K562 (cell line): ENCODE measurements around the gene SPI1. TPM values are rescaled to one million over a fixed set of nuclear protein-coding genes. Genes with fewer than 3 reads are reported as not detected.

Experiments used
- ARHGAP35 ChIP-seq: fragments of 450-650 bp; IDR thresholded peaks from 2 replicates; pipeline ENCODE4 v1.6.1; 2018; ENCODE audit not compliant: partially characterized antibody
- ARID2 ChIP-seq: fragments of 450-650 bp; IDR thresholded peaks from 2 replicates; pipeline ENCODE4 v1.6.1; 2017; ENCODE audit warnings: antibody characterized with exemption, mild to moderate bottlenecking
- BDP1 ChIP-seq: IDR thresholded peaks from 3 replicates; pipeline ENCODE4 v1.6.1; 2011; ENCODE audit not compliant: insufficient read length, insufficient read depth
- BHLHE40 ChIP-seq: IDR thresholded peaks from 2 replicates; pipeline ENCODE4 v1.6.1; 2011; ENCODE audit warnings: low read length, improper control_type of control experiment
- CEBPZ ChIP-seq: fragments of 150-350 bp; IDR thresholded peaks from 2 replicates; pipeline ENCODE4 v1.6.1; 2014; ENCODE audit warnings: low read depth, mild to moderate bottlenecking, low read length, borderline replicate concordance
- CREM ChIP-seq: IDR thresholded peaks from 2 replicates; pipeline ENCODE4 v1.6.1; 2014; ENCODE audit warnings: antibody characterized with exemption, low read depth
- CTCF ChIP-seq, 3 experiments: IDR thresholded peaks in 2 of 3; conservative IDR thresholded peaks in 1 of 3; 2 replicates each; pipeline ENCODE4 v1.5.1; 2011 to 2012; ENCODE audit warnings: low read length in 3 of 3, mild to moderate bottlenecking in 3 of 3, control low read depth in 2 of 3, improper control_type of control experiment in 1 of 3, inconsistent platforms in 1 of 3, low read depth in 1 of 3, mixed read lengths in 1 of 3, moderate library complexity in 1 of 3; ENCODE audit not compliant: insufficient read depth in 2 of 3
- DEAF1 ChIP-seq: fragments of 450-650 bp; formaldehyde crosslinking; IDR thresholded peaks from 2 replicates; pipeline ENCODE4 v1.4.0; 2020; ENCODE audit warnings: mild to moderate bottlenecking, moderate library complexity
- HIVEP1 ChIP-seq: fragments of 250-450 bp; sonication (Bioruptor Pico); IDR thresholded peaks from 2 replicates; pipeline ENCODE4 v1.4.0; 2020; ENCODE audit warnings: mild to moderate bottlenecking
- MCM2 ChIP-seq: fragments of 450-650 bp; IDR thresholded peaks from 2 replicates; pipeline ENCODE4 v1.6.1; 2017; ENCODE audit warnings: low read depth, mild to moderate bottlenecking
- MECOM ChIP-seq: fragments of 250-450 bp; sonication (Bioruptor Pico); IDR thresholded peaks from 2 replicates; pipeline ENCODE4 v1.8.0; 2022; ENCODE audit warnings: inconsistent platforms
- NBN ChIP-seq: fragments of 450-650 bp; IDR thresholded peaks from 2 replicates; pipeline ENCODE4 v1.6.1; 2016; ENCODE audit warnings: low read depth, mild to moderate bottlenecking
- OTX1 ChIP-seq: fragments of 450-650 bp; formaldehyde crosslinking; IDR thresholded peaks from 2 replicates; pipeline ENCODE4 v1.4.0; 2022; ENCODE audit warnings: mild to moderate bottlenecking
- PHB ChIP-seq: fragments of 250-450 bp; sonication (Bioruptor Pico); IDR thresholded peaks from 2 replicates; pipeline ENCODE4 v1.5.0; 2021
- RBFOX2 ChIP-seq: fragments of 200-400 bp; formaldehyde crosslinking; IDR thresholded peaks from 2 replicates; pipeline ENCODE4 v1.6.1; 2017; ENCODE audit warnings: low read depth, mild to moderate bottlenecking, low read length, moderate library complexity
- RBM34 ChIP-seq: fragments of 200-400 bp; formaldehyde crosslinking; IDR thresholded peaks from 2 replicates; pipeline ENCODE4 v1.6.1; 2018; ENCODE audit warnings: low read length, borderline replicate concordance; ENCODE audit not compliant: insufficient read depth
- SAFB ChIP-seq: fragments of 200-400 bp; formaldehyde crosslinking; IDR thresholded peaks from 2 replicates; pipeline ENCODE4 v1.6.1; 2017; ENCODE audit warnings: low read depth, low read length, borderline replicate concordance
- U2AF2 ChIP-seq: fragments of 200-400 bp; formaldehyde crosslinking; optimal IDR thresholded peaks from 2 replicates; pipeline ENCODE3; 2017; ENCODE audit warnings: low read depth, mild to moderate bottlenecking, low read length
- ZNF146 ChIP-seq: IDR thresholded peaks from one replicate; pipeline ENCODE4 v1.6.1; 2018; ENCODE audit warnings: missing compliant biosample characterization; ENCODE audit not compliant: unreplicated experiment
- ZNF77 ChIP-seq: fragments of 250-450 bp; sonication (Bioruptor Pico); IDR thresholded peaks from 2 replicates; pipeline ENCODE4 v1.5.0; 2020
- polyA plus RNA-seq, 8 experiments: library from polyadenylated mRNA; depleted of rRNA in 4 of 8; stranded (reverse) in 5 of 8; unstranded in 3 of 8; fragments of >200 nt; fragmentation: Nextera tagmentation in 2 of 8; fragmentation: Illumina TruSeq in 1 of 8; extraction: Ambion mirVana in 2 of 8; extraction: Trizol in 1 of 8; gene quantifications; 2 replicates each; pipeline versions ENCODE4 v1.2.1 to v1.2.3, GENCODE V29; 2011 to 2014; ENCODE audit warnings: inconsistent platforms in 1 of 8, missing spikeins in 1 of 8
- total RNA-seq, 7 experiments: library from RNA; depleted of rRNA in 6 of 7; stranded (reverse); fragments of >200 nt in 6 of 7; fragmentation: Illumina TruSeq in 2 of 7; extraction: Trizol in 2 of 7; gene quantifications; 2 replicates each; pipeline versions ENCODE4 v1.2.1 to v1.2.3, GENCODE V29; 2011 to 2021; ENCODE audit warnings: low replicate concordance in 1 of 7
- TF ChIP-seq, protein P1 (sequence below): fragments of 450-650 bp; IDR thresholded peaks from 2 replicates; pipeline ENCODE4 v1.6.1; 2017; ENCODE audit warnings: mild to moderate bottlenecking, moderate library complexity

The SPI1 gene
- total and polyA plus RNA-seq, 9 of the 15 experiments (the other 6 are each of a cell fraction or from before 2014, with no cell fraction given), result 0.10 to 33.7 (median 10.3) TPM

GRCh38 chr11:47373876-47374719 lies 4.2 kb downstream of the SPI1 start (continued):
- TF ChIP-seq, protein P1, sequence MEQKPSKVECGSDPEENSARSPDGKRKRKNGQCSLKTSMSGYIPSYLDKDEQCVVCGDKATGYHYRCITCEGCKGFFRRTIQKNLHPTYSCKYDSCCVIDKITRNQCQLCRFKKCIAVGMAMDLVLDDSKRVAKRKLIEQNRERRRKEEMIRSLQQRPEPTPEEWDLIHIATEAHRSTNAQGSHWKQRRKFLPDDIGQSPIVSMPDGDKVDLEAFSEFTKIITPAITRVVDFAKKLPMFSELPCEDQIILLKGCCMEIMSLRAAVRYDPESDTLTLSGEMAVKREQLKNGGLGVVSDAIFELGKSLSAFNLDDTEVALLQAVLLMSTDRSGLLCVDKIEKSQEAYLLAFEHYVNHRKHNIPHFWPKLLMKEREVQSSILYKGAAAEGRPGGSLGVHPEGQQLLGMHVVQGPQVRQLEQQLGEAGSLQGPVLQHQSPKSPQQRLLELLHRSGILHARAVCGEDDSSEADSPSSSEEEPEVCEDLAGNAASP, result no peak
- 0 out of 2 replicates have a peak, but pooled peaks have one; percentile 26 for TF ChIP-seq NBN
- no peak for TF ChIP-seq RBM34
- TF ChIP-seq BDP1, result no peak
- no peak for TF ChIP-seq SAFB
- TF ChIP-seq CTCF (IDR thresholded peaks at IDR 0.05 in 2 of 3, conservative IDR thresholded peaks at IDR 0.05 in 1 of 3; ENCODE audit: insufficient read depth in 2 of 3, low read depth in 1 of 3, low read length in 3 of 3), result peak; percentile 86 to 93 (median 93)
- no peak for TF ChIP-seq MCM2
- peak; percentile 85 for TF ChIP-seq DEAF1 (CRISPR knock-in tag)
- no peak for TF ChIP-seq PHB (CRISPR knock-in tag)
- TF ChIP-seq ZNF77 (CRISPR knock-in tag), result no peak
- TF ChIP-seq U2AF2, result no peak
- TF ChIP-seq CEBPZ, result no peak
- TF ChIP-seq MECOM, result no peak
- TF ChIP-seq ARID2, result no peak
- TF ChIP-seq RBFOX2, result peak; percentile 45; the same call in 1 of the 2 replicates
- TF ChIP-seq CREM, result peak; percentile 42; the same call in 1 of the 2 replicates
- TF ChIP-seq OTX1, result no peak
- TF ChIP-seq ARHGAP35, result no peak
- TF ChIP-seq BHLHE40, result peak; percentile 17; the same call in 1 of the 2 replicates
- TF ChIP-seq ZNF146 (CRISPR knock-in tag), result no peak
- no peak for TF ChIP-seq HIVEP1
